ENCODE data around the gene FARS2.

DNA sequence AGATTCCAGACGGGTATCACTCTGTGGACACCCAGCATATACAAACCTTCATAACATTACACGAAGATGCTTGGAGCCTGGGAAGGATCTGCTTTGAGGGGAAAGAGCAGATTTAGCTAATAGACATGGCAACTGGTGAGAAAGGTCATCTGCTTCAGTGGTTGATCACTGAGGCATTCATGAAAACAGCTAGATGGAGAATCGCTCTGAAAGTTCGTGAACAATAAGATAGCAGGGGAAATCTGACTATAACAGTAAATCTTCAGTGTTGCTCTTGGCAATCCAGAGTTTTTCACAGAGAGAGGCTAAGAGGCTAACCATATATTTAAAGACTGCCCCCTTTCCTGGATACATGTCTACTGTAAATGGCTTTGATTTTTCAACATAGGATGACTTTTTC is 245.3 kb downstream of the FARS2 start:
- TF ChIP-seq, protein P1, sequence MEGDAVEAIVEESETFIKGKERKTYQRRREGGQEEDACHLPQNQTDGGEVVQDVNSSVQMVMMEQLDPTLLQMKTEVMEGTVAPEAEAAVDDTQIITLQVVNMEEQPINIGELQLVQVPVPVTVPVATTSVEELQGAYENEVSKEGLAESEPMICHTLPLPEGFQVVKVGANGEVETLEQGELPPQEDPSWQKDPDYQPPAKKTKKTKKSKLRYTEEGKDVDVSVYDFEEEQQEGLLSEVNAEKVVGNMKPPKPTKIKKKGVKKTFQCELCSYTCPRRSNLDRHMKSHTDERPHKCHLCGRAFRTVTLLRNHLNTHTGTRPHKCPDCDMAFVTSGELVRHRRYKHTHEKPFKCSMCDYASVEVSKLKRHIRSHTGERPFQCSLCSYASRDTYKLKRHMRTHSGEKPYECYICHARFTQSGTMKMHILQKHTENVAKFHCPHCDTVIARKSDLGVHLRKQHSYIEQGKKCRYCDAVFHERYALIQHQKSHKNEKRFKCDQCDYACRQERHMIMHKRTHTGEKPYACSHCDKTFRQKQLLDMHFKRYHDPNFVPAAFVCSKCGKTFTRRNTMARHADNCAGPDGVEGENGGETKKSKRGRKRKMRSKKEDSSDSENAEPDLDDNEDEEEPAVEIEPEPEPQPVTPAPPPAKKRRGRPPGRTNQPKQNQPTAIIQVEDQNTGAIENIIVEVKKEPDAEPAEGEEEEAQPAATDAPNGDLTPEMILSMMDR (IDR thresholded peaks at IDR 0.05), result no peak
- no peak for TF ChIP-seq POLR2AphosphoS5 (IDR thresholded peaks at IDR 0.05)
- no peak for TF ChIP-seq EP300 (IDR thresholded peaks at IDR 0.05)
- no peak for TF ChIP-seq POLR2A (IDR thresholded peaks at IDR 0.05)
